ENCODE measurements around the gene ARPC4. TPM values are rescaled to one million over a fixed set of nuclear protein-coding genes. Genes with fewer than 3 reads are reported as not detected.
A peak's percentile ranks its signal among the peaks of the same experiment; 100 is the strongest.

ARPC4 gene
- total RNA-seq = 100 to 1,000 TPM; 215 to 222 TPM
- long read RNA-seq, transcript ARPC4-208 (6 exons, 942 nt) = minor isoform, 6 of 154 reads
- long read RNA-seq, transcript ARPC4-201 (6 exons, 2,582 nt) = major isoform, 95 of 154 reads
- long read RNA-seq, partial matches to known transcripts = 48 of 154 reads
- long read RNA-seq, other reads (novel, unspliced or antisense) = 5 of 154 reads

DNA sequence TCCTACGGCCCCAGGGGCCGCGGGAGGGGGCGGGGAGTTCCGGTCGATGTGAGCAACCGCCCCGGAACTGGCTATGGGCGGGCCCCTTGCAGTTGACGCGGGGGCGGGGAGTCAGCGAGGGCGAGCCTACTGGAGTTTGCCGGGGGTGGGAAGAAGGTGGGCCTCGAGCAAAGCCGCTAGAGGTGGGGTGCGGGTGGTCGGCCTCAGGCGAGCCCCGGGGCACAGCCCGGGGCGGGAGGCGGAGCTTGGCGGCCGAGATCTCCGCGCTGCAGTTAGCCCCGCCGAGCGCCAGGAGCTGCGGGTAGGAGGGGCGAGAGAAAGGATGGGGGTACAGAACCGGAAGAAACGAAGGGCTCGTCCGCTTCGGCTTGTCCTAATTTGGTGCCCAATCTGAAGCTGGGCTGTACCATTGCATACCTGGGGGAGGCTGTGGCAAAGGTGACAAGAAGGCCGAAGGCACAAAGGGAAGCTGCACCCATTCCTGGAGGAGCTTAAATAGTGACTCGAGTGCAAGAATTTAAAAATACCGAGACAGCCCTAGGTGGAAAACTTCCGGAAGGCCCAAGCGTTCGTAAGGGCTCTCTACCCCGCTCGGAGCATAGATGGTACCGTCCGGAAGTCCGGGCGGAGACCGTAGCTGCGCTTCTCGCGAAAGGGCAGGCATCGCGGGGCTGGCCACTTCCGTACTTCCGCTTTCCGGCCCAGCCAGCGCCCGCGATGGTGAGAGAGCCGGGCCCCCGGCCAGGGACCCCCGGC lies at the start of gene ARPC4, which contains the start of gene TADA3:
ARPC4 (plus strand) TSS at position 678 of the 756 bp plus-strand sequence; CDS start at position 718, 40 bp downstream.
TADA3 (minus strand) TSS at position 69 of the 756 bp plus-strand sequence. CDS start 1,007 bp downstream, outside the sequence.
- intact Hi-C loops (cut with DNase I, micrococcal nuclease) = no loop called here
- ATAC-seq (peak; percentile 89), DNase-seq (peak; percentile 94 to 97)

DNA sequence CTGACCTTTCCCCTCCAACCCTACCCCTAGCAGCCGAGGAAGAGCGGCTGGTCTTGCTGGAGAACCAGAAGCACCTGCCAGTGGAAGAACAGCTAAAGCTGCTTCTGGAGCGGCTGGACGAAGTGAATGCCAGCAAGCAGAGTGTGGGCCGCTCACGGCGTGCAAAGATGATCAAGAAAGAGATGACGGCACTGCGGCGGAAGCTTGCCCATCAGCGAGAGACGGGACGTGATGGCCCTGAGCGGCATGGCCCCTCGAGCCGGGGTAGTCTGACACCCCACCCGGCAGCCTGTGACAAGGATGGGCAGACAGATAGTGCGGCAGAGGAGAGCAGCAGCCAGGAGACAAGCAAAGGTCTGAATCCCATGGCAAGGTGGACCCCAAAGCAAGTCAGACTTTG lies 49.3 kb upstream of the ARPC4 start:
- DNase-seq (no peak), ATAC-seq (no peak)
- intact Hi-C loops (cut with DNase I, micrococcal nuclease) = no loop called here

DNA sequence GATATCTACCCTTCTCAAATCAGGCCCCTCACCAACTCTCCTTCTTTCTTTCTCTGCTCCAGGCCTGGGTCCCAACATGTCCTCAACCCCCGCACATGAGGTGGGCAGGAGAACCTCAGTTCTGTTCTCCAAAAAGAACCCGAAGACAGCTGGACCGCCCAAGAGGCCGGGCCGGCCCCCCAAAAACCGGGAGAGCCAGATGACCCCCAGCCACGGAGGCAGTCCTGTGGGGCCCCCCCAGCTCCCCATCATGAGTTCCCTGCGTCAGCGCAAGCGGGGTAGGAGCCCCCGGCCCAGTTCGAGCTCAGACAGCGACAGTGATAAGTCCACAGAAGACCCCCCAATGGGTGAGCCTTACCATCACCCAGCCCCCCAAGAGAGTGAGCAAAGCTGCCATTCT lies 48.7 kb upstream of the ARPC4 start:
- intact Hi-C loops (cut with DNase I, micrococcal nuclease) = no loop called here
- no peak for ATAC-seq
- DNase-seq = no peak

- no peak for ATAC-seq
Measured at GRCh38 chr3:9745521-9745920, 47.4 kb upstream of the ARPC4 start.

DNA sequence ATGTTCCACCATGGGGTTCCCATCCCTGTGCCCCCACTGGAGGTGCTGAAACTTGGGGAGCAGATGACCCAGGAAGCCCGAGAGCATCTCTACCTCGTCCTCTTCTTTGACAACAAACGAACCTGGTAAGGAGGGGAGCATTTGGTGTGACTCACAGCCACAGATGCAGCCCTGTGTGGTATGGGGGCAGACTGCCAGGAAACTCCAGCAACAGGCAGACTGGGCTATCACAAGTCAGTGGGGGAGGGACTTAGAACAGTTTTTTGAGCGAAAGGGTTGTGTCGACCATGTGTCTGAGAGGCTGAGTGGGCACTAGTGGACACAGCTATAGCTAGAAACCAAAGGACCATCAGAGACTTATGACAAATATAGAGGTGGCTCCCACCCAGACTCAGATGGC lies 46.6 kb upstream of the ARPC4 start:
- no peak for ATAC-seq
- no peak for DNase-seq
- intact Hi-C loops (cut with DNase I, micrococcal nuclease) = no loop called here

More at GRCh38 chr3:9745521-9745920, 47.4 kb upstream of the ARPC4 start:
- intact Hi-C loops (cut with DNase I, micrococcal nuclease) = no loop called here
- DNase-seq = no peak

DNA sequence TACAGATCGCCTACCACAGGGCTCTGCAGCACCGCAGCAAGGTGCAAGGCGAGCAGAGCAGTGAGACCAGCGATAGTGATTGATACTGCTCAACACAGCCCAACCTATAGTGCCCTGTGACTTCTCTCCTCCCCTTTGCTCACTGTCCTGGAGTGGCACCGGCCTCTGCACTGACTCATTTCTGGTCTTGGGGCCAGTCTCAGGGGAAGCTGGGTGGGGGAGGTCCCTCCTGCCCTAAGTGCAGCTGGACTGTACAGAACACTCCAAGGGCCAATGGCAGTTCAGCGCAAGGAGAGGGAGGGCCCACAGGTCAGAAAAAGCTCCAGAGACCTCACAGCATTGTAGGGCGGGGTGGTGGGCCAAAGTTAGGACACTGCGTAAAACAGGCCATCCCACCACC lies 45.6 kb upstream of the ARPC4 start:
- intact Hi-C loops (cut with DNase I, micrococcal nuclease) = no loop called here
- DNase-seq (no peak), ATAC-seq (no peak)

- no peak for DNase-seq
- intact Hi-C loops (cut with DNase I, micrococcal nuclease) = no loop called here
- no peak for ATAC-seq
Measured at GRCh38 chr3:9748031-9748430, 44.9 kb upstream of the ARPC4 start.

- peak; percentile 25 for ATAC-seq
- no peak for DNase-seq
- intact Hi-C loops (cut with DNase I, micrococcal nuclease) = no loop called here
Measured at GRCh38 chr3:9749296-9749644, 43.6 kb upstream of the ARPC4 start.

DNA sequence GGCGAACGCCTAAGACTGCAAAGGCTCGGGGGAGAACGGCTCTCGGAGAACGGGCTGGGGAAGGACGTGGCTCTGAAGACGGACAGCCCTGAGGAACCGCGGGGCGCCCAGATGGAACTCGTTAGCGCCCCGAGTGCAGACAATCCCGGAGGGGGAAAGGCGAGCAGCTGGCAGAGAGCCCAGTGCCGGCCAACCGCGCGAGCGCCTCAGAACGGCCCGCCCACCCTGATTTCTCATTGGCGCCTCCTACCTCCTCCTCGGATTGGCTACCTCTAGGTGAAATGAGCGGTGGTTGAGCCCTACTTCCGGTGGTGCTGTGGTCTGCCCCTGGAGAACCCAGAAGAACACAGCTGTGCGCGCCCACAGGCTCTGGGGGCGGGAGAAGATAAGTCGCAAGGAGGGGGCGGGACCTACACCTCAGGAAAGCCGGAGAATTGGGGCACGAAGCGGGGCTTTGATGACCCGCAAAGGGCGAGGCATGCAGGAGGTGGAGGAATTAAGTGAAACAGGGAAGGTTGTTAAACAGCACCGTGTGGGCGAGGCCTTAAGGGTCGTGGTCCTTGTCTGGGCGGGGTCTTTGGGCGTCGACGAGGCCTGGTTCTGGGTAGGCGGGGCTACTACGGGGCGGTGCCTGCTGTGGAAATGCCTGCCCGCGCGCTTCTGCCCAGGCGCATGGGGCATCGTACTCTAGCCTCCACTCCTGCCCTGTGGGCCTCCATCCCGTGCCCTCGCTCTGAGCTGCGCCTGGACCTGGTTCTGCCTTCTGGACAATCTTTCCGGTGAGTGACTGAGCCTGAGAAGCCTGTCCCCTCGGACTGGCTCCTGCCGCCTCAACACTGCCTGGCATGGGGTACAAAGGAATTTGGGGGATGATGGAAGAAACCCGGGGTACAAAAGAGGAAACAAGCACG lies 43.0 kb upstream of the ARPC4 start, which contains the start of gene OGG1:
OGG1 (plus strand) TSS at position 308 of the 911 bp plus-strand sequence; CDS start at position 643, 335 bp downstream.
- DNase-seq (peak; percentile 98 to 99), ATAC-seq (peak; percentile 90)
- intact Hi-C loops (cut with DNase I, micrococcal nuclease) = no loop called here

DNA sequence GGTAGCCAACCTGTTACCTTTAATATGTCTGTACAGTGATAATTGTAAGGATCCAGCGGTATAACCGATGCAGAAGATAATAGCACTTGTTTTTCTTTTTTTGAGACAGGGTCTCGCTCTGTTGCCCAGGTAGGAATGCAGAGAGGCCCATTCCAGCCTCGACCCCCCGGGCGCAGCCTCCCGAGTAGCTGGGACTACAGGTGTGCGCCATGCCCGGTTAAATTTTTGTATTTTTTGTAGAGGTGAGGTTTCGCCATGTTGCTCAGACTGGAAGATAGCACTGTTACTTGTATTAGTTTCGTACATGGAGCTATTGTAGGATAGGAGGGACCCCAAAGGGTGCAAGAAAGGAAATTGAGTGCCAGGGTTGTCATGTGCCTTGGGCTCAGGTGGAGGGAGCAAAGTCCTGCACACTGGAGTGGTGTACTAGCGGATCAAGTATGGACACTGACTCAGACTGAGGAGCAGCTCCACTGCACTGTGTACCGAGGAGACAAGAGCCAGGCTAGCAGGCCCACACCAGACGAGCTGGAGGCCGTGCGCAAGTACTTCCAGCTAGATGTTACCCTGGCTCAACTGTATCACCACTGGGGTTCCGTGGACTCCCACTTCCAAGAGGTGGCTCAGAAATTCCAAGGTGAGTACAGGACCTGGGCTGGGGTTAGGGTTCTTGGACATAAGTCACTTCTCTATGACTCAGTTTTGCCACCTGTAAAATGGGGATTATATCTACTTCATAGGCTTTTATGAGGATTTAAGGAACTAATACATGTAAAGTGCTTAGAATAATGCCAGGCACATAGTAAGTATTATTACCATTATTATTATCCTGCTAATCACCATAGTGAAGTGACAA lies 42.1 kb upstream of the ARPC4 start:
- intact Hi-C loops (cut with DNase I, micrococcal nuclease) = no loop called here
- DNase-seq (peak; percentile 50 to 63), ATAC-seq (peak; percentile 53)

- intact Hi-C loops (cut with DNase I, micrococcal nuclease) = no loop called here
- ATAC-seq (no peak), DNase-seq (no peak)
Measured at GRCh38 chr3:9754678-9755077, 38.2 kb upstream of the ARPC4 start.

- no peak for DNase-seq
- no peak for ATAC-seq
- intact Hi-C loops (cut with DNase I, micrococcal nuclease) = no loop called here
Measured at GRCh38 chr3:9757427-9757826, 35.5 kb upstream of the ARPC4 start.

GRCh38 chr3:9760779-9761505 lies 31.9 kb upstream of the ARPC4 start:
- DNase-seq (no peak), ATAC-seq (no peak)
- intact Hi-C loops (cut with DNase I, micrococcal nuclease) = no loop called here

DNA sequence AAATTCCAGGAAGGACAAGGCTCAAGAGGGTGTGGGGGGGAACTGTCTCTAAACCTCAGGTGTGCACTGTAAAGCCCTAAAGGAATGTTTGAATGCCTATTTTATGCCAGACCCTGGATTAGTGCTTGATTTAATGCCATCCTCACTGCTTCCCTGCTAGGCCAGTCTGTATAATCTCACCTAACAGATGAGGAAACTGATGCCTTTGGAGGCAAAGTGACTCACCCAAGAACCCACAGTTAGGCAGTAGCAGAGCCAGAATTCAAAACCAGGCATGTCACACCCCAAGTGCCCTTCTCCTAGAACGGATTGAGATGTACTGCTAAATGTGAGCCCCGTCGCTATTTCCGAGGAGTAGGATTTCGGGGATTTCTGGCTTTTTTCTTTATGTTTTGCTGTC lies 31.0 kb upstream of the ARPC4 start:
- no peak for ATAC-seq
- intact Hi-C loops (cut with DNase I, micrococcal nuclease) = no loop called here
- DNase-seq = no peak

DNA sequence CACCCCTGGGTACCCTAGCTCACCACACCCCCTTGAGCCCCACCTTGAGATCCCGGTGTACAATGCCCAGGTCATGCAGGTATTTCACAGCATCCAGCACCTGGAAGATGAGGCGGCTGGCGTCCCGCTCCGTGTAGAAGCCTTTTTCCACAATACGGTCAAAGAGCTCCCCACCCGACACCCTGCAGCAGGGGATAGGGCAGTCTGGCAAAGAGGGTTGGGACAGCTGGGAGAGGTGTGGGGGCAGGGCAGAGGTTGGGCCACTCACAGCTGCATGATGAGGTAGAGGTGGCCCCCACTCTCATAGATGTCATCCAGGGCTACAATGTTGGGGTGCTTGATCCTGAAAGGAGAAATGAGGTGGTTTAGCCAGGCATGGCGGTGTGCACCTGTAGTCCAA lies 30.0 kb upstream of the ARPC4 start:
- ATAC-seq (no peak), DNase-seq (no peak)
- intact Hi-C loops (cut with DNase I, micrococcal nuclease) = no loop called here

GRCh38 chr3:9765865-9766264 lies 27.0 kb upstream of the ARPC4 start:
- intact Hi-C loops (cut with DNase I, micrococcal nuclease) = no loop called here
- ATAC-seq (no peak), DNase-seq (no peak)

GRCh38 chr3:9767418-9767817 lies 25.5 kb upstream of the ARPC4 start:
- ATAC-seq (no peak), DNase-seq (no peak)
- intact Hi-C loops (cut with DNase I, micrococcal nuclease) = no loop called here

DNA sequence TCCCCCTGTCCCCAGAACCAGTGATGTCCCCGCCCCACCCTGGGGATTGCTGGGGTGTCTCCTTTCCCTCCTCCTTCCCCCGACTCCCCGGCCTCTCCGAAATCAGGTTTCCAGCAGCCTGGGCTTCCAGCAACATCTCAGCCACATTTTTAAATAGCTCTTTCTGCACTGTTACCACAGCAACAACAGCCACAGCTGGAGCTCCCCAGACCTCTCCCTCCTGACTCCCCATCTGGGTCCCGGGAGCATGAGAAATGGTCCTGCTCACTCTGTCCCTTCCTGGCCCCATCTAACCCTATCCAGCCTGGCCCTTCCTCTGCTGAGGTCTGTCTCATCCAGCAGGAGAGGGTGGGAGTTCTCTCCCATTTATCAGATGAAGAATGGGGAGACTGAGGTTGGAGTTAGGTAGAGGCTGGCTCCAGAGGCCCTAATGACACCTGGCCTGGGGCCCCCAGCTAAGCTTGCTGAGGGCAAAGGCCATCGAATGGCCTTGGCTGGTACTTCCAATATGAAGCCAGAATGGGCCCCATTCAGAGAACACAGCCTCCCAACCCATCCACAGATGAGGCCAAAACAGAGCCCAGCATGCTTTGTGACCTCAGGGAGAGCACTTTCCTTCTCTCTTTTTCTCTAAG lies 24.6 kb upstream of the ARPC4 start:
- DNase-seq (no peak), ATAC-seq (no peak)
- intact Hi-C loops (cut with DNase I, micrococcal nuclease) = no loop called here

Measured in left colon (tissue), 2 donors.